DOHH2 (cell line): ENCODE data around the gene PRRC2A.

Source experiments
- EZH2phosphoT487 ChIP-seq: fragments of 200-600 bp; sonication (generic); IDR thresholded peaks from 2 replicates; pipeline ENCODE4 v1.6.1; 2017; ENCODE audit warnings: borderline replicate concordance, mild to moderate bottlenecking, antibody characterized with exemption, low read length, moderate library complexity, mixed read lengths
- TF ChIP-seq, protein P1 (sequence below): fragments of 200-600 bp; sonication (generic); IDR thresholded peaks from one replicate; pipeline ENCODE4 v1.5.1; 2014; ENCODE audit warnings: antibody characterized with exemption, mild to moderate bottlenecking, low read depth, low read length; ENCODE audit not compliant: poor library complexity, severe bottlenecking

DNA sequence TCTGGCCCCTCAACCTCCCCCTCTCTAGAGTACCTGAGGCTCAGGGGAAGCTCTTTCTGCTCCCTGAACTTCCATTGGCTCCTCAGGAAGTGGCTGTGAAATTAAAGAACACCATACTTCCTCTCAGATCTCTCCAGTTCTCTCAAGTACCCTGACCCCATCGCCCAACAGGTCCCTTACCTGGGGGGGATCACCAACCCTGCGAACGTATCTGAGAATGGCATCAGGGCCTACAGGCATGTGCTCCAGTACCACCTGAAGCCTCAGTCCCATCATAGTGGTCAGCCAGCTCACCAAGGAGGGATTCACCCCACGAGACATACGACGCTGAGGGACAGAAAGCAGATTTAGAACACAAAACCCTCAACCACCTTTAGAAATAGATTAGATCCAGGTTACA is 20.1 kb downstream of the PRRC2A start:
- TF ChIP-seq, protein P1, sequence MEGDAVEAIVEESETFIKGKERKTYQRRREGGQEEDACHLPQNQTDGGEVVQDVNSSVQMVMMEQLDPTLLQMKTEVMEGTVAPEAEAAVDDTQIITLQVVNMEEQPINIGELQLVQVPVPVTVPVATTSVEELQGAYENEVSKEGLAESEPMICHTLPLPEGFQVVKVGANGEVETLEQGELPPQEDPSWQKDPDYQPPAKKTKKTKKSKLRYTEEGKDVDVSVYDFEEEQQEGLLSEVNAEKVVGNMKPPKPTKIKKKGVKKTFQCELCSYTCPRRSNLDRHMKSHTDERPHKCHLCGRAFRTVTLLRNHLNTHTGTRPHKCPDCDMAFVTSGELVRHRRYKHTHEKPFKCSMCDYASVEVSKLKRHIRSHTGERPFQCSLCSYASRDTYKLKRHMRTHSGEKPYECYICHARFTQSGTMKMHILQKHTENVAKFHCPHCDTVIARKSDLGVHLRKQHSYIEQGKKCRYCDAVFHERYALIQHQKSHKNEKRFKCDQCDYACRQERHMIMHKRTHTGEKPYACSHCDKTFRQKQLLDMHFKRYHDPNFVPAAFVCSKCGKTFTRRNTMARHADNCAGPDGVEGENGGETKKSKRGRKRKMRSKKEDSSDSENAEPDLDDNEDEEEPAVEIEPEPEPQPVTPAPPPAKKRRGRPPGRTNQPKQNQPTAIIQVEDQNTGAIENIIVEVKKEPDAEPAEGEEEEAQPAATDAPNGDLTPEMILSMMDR, result no peak
- no peak for TF ChIP-seq EZH2phosphoT487
